NCI-H2196 treated with DMSO at 0.1 percent for 48 hours (cell line): ENCODE measurements around the gene TRAP1.
"Not testable (repeated sequence)": the region's sequence is repeated elsewhere in the genome, so short reads cannot be mapped to it uniquely, and the experiment has no call there.

Source experiments
- DNase-seq: peaks from one replicate; lab custom pipeline; 2025; ENCODE audit not compliant: unreplicated experiment; lab: John Stamatoyannopoulos, UW

The TRAP1 gene

DNA sequence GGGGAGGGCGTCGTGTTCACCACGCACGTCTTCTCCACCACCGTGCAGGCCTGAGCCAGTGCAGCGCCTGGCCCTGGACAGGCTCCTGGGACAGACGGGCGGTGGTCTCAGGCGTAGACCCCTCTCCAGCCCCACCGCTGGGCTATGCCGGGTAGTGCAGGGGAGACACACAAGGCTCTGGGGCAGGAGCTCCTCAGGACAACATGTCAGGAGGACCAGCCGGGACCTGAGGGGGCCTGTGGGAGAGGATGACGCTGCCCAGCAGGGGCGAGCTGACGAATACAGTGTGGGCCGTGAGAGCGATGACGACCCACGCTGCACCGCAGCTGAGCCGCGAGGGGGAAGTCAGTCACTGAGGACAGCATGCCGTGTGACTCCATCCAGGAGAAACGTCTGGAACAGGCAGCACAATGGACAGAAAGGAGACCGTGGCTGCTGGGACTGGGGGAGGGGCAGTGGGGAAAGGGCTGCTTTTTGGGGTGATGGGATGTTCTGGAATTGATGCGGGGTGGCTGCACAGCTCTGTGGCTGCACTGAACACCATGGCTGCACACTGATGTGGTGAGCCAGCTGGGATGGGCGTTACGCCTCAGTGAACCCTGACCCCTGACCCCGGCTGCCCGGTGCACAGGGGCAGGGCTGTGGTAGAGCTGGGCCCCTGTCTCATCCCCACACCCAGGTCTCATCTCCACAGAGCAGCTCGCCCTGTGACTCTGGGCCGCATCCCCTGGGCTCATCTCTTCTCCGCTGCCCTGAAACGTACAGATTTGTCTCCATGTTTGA is 42.6 kb downstream of the TRAP1 start:
- DNase-seq: no peak

DNA sequence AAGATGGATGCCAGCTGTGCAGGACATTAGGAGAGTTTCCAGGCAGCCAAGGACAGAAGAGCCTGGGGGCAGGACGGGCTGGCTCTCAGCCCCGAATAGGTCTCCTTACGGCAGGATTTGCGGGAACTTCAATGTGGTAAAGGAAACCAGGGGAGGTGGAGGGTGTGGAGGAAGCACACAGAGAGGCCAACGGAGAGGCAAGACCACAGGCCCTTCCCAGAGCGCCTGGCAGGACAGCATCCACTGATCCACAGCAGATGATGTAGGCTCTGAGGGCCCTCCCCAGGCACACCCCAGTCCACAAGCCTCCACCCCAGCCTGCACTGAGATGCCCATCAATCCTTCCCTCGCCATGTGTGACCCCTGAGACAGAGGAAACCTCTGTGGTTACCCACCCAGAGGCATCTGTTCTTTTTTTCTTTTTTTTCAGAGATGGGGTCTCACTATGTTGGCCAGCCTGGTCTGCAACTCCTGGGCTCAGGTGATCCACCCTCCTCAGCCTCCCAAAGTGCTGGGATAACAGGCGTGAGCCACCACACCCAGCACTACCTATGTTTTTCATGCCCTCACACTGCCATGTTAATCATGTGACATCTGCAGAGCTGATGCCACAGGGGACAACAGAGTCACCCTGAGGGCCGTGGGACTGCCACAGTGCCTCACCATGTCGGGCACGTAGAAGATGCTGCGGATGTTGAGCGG is 43.5 kb downstream of the TRAP1 start:
- no peak for DNase-seq

DNA sequence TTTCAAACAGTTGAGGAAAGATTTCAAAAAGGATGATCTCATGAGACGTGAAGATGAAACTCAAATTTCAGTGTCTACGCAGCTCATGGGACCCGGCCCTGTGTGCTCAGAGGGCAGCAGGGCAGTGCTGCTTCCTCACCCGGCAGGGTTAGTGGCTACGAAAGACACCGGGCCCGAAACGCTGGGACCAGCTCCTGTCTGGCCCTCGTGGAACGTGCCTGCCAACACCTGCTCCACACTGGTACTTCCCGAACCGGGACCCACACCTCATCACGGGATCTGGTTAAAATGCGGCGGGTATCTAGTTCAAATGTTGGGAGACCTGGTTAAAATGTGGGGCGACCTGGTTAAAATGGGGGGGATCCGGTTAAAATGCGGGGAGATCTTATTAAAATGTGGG is 44.1 kb downstream of the TRAP1 start:
- DNase-seq: no peak

DNA sequence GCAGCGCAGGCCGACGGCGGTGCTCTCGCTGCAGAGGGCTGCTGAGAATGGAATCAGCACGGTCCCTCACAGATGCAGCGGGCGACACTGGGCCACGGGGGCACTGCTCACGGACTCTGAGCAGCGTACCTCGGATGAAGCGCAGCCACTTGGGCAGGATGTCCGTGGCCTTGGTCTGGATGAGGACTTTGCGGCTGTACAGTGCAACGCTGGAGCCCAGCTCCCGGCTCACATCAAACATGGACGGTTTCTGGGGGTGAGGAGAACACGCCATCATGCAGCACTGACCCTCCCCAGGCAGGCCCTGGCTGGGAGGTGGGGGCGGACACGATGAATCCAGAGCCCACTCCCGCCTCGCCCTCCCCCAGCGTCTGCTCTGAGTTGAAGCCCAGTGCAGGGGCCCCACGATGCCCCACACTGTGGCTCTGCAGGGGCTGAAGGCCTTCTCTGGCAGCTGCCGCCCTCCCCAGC is 44.7 kb downstream of the TRAP1 start:
- DNase-seq: no peak

DNA sequence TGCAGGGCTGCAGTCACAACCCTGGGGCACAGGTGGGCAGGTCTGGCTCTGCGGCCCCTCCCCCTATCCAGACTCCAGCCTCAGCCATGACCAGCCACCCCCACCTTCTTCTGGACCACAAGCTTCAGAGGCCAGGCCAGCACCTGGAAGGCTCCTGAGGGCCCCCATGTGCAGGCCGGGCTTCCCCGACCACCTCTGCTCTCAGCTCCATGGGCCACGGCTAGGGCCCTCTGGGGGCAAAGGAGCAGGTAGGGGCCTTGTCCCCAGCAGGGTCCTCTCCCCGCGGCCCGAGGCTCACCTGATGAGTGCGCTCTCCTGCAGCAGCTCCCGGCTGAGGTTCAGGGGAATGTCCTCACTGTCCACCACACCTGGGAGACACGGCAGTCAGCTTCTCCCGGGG is 45.9 kb downstream of the TRAP1 start:
- DNase-seq: no peak

DNA sequence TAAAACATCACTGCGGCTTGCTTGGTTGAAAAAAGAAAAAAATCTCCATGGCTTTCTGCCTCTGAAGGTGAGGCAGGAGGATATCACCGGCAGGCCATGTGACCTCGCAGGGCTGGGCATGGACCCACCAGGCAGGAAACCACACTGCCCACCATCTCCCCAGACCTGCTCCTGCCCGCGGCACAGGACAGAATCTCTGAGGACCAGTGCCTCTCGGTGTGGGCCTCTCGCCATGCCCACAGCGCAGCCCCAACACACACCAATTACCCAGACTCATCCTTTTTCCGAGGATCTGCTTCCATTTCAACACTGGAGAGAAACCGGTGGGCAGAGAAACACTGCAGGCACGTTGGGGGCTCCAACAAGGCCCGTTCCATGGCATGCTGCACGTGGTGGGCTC is 46.6 kb downstream of the TRAP1 start:
- no peak for DNase-seq

DNA sequence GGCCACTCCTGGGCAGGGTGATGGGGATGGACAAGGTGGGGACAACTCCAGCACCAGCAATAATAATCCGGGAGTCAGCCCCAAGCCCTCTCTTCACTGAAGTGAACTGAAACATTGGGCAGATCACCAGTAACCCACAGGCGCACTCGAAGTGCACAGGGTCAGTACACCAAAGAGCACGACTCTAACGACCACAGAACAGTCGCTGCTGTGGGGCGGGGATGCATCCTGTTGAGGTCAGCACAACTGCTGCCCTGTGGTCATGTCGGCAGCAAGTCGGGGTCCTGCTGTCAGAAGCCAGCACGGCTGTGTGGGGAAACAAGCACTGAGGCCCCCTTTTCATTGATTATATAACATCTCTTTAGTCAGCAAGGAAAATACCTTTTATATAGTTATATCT is 48.2 kb downstream of the TRAP1 start:
- no peak for DNase-seq

DNA sequence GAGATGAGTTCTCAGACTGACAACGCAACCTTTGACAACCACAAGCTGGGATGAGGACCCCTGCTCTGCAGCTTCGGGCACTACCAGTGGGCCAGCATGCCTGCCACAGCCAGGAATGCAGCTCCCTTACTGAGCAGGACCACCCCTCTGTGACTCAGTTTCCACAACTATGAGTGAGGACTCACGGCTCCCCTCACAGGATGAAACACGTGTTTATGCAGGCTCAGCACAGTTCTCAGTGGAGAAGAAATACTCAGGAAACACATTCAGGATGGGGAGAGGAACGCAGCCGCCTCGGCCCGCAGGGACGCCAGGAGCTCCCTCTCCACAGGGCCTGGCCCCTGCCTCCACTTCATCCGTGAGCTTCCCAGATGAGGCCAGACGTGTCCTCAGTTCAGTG is 48.7 kb downstream of the TRAP1 start:
- no peak for DNase-seq

DNA sequence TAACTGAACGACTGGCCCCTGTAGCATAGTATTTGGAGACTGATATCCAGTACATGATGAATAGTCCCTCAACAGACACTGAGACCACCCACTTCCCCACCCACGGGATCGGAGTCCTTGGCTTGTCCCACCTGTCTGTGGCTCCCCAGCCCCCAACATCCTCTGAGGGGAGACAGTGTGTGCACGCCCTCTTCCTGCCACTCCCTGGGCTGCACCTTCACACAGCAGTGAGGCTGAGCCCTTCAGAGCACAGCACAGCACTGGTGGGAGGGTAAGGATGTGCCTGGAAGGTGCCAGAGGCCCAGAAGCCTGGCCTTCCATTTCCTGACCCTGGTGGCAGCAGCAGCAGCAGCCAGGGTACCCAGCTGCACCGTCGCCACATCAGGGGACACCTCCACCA is 51.8 kb downstream of the TRAP1 start:
- DNase-seq: no peak

DNA sequence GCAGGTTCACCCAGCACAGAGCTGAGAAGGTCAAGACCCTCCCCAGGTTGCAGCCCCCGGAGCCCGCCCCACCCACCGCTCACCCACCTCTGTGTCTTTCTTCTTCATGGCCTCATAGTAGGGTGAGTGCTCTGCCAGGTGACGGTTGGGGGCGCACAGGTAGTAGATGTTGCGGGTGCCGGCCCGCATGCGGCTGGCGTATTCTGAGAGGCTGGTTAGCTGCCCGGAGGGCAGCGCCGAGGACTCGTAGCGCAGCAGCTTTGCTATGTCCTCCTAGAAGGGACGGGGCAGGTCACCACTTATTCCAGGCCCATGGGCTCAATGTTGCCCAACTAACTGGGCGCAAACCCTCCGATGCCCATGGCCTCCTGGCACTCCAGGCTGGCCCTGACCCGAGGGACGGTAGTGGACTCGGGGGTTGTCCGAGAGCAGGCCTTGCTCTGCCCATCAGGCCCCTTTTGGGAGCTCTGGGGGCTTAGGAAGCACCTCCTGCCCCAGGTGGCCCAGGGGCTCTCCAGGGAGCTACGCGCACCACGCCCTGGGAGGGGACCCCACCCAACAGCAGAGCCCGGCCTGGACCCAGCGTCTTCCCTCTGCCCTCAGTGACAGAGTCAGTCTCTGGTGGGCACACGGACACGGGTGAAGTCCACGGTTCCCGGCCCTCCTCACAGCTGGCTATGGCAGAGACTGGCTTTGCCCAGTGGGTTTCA is 53.0 kb downstream of the TRAP1 start:
- no peak for DNase-seq

DNA sequence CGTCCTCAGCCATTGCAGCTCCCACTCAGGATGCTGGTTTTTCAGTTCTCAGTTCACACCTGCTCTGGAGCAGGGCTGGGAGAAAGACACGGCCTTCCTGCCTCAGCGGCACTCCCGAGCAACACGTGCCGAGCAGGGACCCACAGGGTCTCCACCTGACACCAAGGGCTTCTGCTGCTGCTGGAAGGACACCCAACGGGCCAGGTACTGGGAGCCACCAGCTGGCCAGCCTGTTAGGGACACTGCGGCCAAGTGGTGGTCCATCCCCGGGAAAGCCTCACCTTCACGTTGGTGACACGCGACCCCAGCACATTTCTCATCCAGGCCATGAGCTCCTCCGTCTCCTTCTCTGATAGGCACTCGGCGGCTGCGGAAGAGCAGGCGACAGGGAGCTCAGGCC is 54.7 kb downstream of the TRAP1 start:
- DNase-seq: no peak

DNA sequence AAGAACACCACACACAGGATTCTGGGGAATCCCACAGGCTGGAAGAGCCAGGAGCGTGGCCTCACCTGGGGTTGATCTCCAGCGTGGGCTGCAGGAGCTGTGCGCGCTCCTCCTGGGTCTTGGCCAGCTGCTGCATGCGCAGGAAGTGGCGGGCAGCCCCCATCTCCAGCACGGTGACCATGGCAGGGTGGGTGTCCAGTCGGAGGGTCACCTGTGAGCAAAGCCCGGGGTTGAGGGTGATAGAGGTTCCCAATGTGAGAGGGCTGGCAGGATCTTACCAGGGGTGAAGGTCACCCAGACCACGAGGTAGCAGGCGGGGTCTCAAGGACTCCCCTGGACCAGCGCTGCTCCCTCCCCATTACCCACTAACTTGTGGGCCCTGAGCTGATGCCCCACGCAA is 55.4 kb downstream of the TRAP1 start:
- DNase-seq: no peak

DNA sequence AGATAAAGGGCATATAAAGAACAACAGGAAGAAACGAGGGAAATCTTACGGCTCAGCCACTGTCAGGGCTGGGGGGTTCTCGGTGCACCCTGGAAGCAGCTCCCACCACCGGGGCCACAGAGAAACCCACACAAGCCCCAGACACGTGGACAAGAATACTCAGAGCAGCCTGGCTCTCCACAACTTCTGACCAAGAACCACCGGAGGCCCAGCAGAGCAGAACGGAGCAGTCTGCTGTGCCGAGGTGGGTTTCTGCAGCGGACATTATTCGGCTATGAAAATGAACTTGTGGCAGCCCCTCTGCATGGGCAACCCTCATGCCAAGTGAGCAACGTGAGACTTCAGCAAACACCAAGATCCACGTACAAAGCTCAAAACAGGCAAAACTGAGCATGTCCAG is 56.0 kb downstream of the TRAP1 start:
- DNase-seq: no peak

DNA sequence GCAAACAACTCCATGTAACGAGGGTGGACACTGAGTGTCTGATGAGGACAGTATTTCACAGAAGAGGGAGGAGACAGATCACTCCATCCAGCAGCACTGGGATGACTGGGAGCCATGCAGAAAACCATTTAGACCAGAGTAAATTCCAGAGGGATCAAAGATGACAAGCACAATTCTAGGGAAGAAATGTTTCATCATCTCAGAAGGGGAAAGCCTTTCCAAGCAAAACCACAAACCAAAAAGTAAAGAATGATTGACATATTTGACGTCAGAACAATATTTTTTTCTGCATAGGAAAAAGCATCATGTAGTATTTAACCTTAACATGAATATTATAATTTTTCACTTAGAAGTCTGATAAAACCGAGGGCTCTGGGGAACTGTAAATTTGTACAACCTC is 58.1 kb downstream of the TRAP1 start:
- no peak for DNase-seq

DNA sequence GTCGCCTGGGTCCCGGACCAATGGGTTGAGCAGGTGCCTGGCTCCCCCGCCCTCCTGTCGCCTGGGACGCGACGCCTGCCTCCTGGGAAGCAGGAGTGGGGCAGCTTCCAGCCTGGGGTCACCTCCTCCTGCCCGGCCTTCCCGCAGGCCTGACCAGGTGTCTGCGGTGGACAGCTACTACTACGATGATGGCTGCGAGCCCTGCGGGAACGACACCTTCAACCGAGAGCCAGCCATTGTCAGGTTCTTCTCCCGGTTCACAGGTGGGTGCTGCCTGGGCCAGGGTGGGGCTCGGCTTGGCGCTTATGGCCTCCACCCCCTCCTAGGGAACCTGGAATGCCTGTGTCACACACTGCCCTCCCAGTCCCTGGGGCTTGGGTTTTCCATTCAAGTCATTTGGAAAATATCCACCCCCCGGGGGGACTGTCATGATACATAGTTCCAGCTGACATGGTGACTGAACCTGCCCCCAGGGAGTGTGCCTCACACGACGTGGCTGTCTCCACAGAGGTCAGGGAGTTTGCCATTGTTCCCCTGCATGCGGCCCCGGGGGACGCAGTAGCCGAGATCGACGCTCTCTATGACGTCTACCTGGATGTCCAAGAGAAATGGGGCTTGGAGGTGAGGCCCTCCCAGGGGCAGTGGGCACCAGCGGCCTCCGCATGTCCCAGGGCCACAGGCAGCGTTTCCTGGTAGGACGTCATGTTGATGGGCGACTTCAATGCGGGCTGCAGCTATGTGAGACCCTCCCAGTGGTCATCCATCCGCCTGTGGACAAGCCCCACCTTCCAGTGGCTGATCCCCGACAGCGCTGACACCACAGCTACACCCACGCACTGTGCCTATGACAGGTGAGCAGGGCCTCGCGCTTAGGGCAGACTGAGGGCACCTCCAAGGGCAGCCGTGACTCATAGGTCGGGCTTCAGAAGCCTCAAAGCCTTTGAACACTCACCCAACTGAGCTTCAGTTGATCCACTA is 60.5 kb downstream of the TRAP1 start:
- no peak for DNase-seq

DNA sequence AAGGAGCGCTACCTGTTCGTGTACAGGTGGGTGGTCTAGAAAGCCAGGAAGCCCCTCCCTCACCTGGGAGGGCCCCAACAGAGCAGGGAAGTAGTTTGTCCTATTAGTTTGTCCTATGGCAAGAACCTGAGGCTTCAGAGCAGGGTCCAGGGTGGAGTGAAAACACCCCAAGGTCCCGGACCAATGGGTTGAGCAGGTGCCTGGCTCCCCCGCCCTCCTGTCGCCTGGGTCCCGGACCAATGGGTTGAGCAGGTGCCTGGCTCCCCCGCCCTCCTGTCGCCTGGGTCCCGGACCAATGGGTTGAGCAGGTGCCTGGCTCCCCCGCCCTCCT is 61.2 kb downstream of the TRAP1 start:
- not testable (repeated sequence) for DNase-seq

DNA sequence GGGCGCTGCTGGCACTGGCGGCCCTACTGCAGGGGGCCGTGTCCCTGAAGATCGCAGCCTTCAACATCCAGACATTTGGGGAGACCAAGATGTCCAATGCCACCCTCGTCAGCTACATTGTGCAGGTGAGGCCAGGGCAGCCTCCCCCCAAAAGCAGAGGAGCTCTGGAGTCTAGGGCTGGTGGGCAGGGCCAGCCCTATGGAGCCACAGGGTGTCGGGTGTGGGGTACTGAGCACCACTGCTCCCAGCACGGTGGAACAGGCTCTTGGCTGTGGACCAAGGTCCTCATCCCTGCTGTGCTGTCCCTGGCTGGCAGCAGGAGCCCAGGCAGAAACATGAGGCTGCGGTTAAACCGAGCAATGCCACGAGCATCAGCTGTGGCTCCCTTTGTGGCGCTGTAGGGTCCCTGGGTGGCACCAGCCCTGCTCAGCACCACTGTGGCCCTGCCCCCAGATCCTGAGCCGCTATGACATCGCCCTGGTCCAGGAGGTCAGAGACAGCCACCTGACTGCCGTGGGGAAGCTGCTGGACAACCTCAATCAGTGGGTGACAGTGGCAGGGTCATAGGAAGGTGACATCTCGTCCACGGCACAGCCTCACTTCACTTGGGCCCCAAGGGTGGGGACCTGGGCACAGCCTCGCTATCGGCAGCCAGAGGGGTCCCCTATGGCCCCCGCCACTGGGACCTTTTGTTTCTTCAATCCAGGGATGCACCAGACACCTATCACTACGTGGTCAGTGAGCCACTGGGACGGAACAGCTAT is 61.7 kb downstream of the TRAP1 start:
- DNase-seq: no peak

DNA sequence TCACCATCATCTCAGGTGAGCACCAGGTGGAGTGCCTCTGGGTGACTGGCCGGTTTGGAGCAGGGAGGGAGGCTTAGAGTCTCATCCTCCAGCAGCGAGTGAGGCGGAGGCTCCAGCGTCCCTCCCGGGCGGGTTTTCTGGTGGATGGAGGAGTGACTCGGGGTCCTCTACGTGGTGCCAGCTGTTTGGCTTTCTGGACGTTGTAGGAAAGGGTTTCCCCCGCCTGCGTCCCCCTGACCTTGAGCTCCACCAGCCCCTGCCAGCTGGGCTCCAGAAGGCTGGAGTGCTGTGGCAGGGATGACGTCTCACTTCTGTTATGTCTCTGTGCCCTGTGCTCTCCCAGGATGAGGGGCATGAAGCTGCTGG is 62.3 kb downstream of the TRAP1 start:
- no peak for DNase-seq

DNA sequence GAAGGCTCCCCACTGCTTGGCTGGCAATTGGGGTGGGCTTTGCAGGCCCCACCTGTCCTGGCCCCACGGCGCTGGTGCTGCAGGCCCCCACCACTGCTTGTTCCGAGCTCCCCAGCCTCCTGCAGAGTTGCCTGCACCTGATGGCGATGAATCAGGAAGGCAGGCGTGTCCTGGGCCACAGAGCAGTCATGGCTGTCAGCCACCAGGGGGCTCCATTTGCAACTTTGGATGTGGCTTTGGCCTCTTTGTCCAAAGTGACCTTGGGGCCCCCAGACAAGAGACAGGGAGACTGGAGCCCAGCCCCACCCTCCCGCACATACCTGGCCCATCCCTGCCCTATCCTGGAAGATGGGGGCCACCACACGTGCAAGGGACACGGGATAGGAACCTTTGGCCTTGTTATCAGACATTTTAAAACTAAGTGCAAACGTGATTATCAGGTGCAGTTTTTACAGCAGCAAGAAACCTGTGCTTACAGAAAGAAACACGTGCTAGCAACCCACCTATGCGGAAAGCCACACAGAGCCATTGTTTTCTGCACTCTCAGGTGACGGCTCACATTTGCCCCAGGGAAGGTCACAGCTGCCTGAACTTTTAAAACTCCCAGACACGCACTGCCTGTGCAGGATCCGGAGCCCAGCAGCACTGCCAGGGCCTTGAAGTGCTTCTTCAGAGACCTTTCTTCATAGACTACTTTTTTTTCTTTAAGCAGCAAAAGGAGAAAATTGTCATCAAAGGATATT is 62.9 kb downstream of the TRAP1 start, which contains the start of gene DNASE1:
Gene DNASE1, plus strand, starts transcription at position 443 of the 743 bp plus-strand sequence. CDS start 683 bp downstream, outside the sequence.
- DNase-seq: peak; percentile 36
